DOHH2 (cell line): ENCODE measurements around the gene NCKAP5.

Experiments
- H3F3A ChIP-seq: fragments of 200-600 bp; sonication (generic), shearing (Covaris generic); 2 replicates; pipeline ENCODE4 v1.6.0; 2016; ENCODE audit warnings: antibody characterized with exemption, mild to moderate bottlenecking; ENCODE audit not compliant: control insufficient read depth, insufficient read depth
- H3K27ac ChIP-seq: fragments of 200-600 bp; sonication (generic); 2 replicates; pipeline ENCODE4 v1.5.1; 2014; ENCODE audit warnings: low read depth, mild to moderate bottlenecking, low read length, moderate library complexity
- H3K27me3 ChIP-seq: fragments of 200-600 bp; sonication (generic); 2 replicates; pipeline ENCODE4 v1.6.1; 2014; ENCODE audit warnings: mild to moderate bottlenecking, low read length, mixed read lengths; ENCODE audit not compliant: control insufficient read depth
- H3K36me3 ChIP-seq: fragments of 200-600 bp; sonication (generic); 2 replicates; pipeline ENCODE4 v1.6.1; 2014; ENCODE audit warnings: mild to moderate bottlenecking, low read length, moderate library complexity, mixed read lengths; ENCODE audit not compliant: control insufficient read depth
- H3K4me1 ChIP-seq: fragments of 200-600 bp; sonication (generic); 2 replicates; pipeline ENCODE4 v1.6.1; 2014; ENCODE audit warnings: mild to moderate bottlenecking, low read length, mixed read lengths; ENCODE audit not compliant: control insufficient read depth
- H3K4me2 ChIP-seq: fragments of 200-600 bp; sonication (generic); 2 replicates; pipeline ENCODE4 v1.6.0; 2014; ENCODE audit warnings: mild to moderate bottlenecking, low read length, moderate library complexity
- H3K4me3 ChIP-seq: fragments of 200-600 bp; sonication (generic); 2 replicates; pipeline ENCODE4 v1.5.1; 2014; ENCODE audit warnings: mild to moderate bottlenecking, low read length, mixed read lengths
- H3K79me2 ChIP-seq: fragments of 200-600 bp; sonication (generic); 2 replicates; pipeline ENCODE4 v1.6.1; 2014; ENCODE audit warnings: mild to moderate bottlenecking, low read length, mixed read lengths; ENCODE audit not compliant: control insufficient read depth
- H3K9me2 ChIP-seq: fragments of 200-600 bp; sonication (generic); replicated peaks from 2 replicates; pipeline ENCODE4 v1.6.1; 2014; ENCODE audit warnings: mild to moderate bottlenecking, low read length, mixed read lengths; ENCODE audit not compliant: control insufficient read depth
- H3K9me3 ChIP-seq: fragments of 200-600 bp; sonication (generic); 2 replicates; pipeline ENCODE4 v1.6.1; 2014; ENCODE audit warnings: antibody characterized with exemption, low read length, mixed read lengths; ENCODE audit not compliant: control insufficient read depth, insufficient read depth
- H4K20me1 ChIP-seq: fragments of 200-600 bp; sonication (generic); 2 replicates; pipeline ENCODE4 v1.6.0; 2014; ENCODE audit warnings: low read depth, mild to moderate bottlenecking, antibody characterized with exemption, low read length, moderate library complexity; ENCODE audit not compliant: control insufficient read depth, insufficient read depth
- EZH2phosphoT487 ChIP-seq: fragments of 200-600 bp; sonication (generic); IDR thresholded peaks from 2 replicates; pipeline ENCODE4 v1.6.1; 2017; ENCODE audit warnings: borderline replicate concordance, mild to moderate bottlenecking, antibody characterized with exemption, low read length, moderate library complexity, mixed read lengths
- TF ChIP-seq, protein P1 (sequence below): fragments of 200-600 bp; sonication (generic); IDR thresholded peaks from one replicate; pipeline ENCODE4 v1.5.1; 2014; ENCODE audit warnings: antibody characterized with exemption, mild to moderate bottlenecking, low read depth, low read length; ENCODE audit not compliant: poor library complexity, severe bottlenecking

The NCKAP5 gene

DNA sequence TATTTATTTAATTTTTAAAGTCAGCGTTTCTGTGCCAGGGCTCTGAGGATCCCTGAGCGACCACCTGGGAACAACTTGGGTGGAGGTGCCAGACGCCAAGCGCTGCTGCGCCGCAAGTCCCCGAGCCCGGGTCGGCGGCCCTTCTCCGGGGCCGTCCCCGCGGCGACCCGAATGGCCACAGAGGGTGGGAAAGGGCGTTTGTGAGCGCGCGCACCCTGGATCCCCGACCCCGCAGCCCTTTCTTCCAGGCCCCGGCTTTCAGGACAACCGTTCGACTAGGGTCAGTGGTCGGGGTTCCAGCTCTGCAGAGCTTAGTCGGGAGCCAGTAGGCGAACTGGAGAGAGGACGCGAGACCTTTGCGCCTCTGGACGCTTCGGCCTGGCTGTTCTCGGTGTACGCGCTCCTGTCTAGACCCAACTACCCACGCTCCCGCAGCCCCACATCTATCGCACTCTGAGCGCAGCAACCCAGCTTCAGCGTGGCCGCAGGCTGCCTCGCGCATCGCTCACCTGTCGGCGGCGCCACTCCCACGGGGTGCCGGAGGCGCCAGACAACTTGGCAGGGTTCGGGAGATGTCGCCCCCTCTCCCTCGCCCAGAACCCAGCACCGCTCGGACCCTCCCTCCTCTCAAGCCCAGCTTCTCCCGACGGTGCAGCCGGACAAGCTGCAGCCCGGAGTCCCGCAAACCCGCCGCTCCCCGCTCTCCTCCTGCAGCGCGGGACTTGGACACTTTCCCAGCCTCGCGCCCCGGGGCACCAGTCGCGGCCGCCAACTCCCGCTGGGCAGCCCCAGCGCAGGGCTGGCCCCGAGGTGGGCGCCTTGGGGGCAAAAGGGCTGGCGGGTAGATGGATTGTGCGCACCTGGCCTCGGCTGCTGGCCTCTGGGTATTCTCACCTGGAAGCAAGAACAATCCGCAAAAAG is 899.0 kb downstream of the NCKAP5 start:
- H3K36me3 ChIP-seq: no peaks in the 10 kb centered on the region
- H3K4me1 ChIP-seq: no peaks in the 10 kb centered on the region
- H3K9me2 ChIP-seq: no peaks in the 10 kb centered on the region
- no peaks in the 10 kb centered on the region for H3K79me2 ChIP-seq
- no peaks in the 10 kb centered on the region for H3K27me3 ChIP-seq
- H3K27ac ChIP-seq: no peak overlapping the region
- no peak overlapping the region for H3K4me3 ChIP-seq
- H3F3A ChIP-seq: no peaks in the 10 kb centered on the region
- H3K4me2 ChIP-seq: no peak overlapping the region
- no peaks in the 10 kb centered on the region for H4K20me1 ChIP-seq
- TF ChIP-seq EZH2phosphoT487: no peak
- TF ChIP-seq, protein P1, sequence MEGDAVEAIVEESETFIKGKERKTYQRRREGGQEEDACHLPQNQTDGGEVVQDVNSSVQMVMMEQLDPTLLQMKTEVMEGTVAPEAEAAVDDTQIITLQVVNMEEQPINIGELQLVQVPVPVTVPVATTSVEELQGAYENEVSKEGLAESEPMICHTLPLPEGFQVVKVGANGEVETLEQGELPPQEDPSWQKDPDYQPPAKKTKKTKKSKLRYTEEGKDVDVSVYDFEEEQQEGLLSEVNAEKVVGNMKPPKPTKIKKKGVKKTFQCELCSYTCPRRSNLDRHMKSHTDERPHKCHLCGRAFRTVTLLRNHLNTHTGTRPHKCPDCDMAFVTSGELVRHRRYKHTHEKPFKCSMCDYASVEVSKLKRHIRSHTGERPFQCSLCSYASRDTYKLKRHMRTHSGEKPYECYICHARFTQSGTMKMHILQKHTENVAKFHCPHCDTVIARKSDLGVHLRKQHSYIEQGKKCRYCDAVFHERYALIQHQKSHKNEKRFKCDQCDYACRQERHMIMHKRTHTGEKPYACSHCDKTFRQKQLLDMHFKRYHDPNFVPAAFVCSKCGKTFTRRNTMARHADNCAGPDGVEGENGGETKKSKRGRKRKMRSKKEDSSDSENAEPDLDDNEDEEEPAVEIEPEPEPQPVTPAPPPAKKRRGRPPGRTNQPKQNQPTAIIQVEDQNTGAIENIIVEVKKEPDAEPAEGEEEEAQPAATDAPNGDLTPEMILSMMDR: no peak
- peaks cover 5% of the 10 kb centered on the region; the same call in 1 of the 2 replicates for H3K9me3 ChIP-seq

DNA sequence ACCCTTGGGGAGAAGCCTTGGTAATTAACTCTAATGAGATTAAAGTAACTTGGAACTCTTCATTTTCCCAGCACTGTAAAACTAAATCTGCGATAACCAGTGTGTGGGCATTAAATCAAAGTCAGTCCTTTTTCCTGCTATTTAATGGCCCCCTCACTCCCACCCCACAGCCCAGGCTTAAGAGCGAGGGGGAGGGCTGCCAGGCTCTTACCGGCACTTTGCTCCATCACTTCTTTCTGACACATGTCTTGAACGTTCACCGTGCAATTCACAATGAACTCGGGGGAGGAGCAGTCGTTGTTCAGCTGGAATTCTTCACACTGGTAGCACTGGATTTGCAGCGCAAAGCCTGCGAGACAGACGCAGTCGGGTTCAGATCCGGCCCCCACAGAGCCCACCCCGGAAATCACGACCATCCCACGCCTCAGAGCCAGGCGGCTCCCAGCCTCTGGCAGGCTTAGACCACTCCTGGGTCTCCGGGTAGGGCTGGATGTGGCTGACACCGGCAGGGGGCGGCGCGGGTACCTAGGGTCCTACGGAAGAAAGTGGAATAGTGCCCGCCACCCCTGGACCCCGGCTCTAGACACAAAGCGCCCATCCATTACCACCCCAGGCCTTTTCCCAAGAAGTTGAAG is 900.0 kb downstream of the NCKAP5 start:
- no peak overlapping the region for H3K4me3 ChIP-seq
- H3K36me3 ChIP-seq: no peaks in the 10 kb centered on the region
- H3K79me2 ChIP-seq: no peaks in the 10 kb centered on the region
- H3K4me2 ChIP-seq: no peak overlapping the region
- H3K27me3 ChIP-seq: no peaks in the 10 kb centered on the region
- H3K27ac ChIP-seq: no peak overlapping the region
- H3F3A ChIP-seq: no peaks in the 10 kb centered on the region
- no peaks in the 10 kb centered on the region for H4K20me1 ChIP-seq
- H3K4me1 ChIP-seq: no peaks in the 10 kb centered on the region
- H3K9me3 ChIP-seq: peaks cover 5% of the 10 kb centered on the region; the same call in 1 of the 2 replicates
- TF ChIP-seq EZH2phosphoT487: no peak
- no peaks in the 10 kb centered on the region for H3K9me2 ChIP-seq

DNA sequence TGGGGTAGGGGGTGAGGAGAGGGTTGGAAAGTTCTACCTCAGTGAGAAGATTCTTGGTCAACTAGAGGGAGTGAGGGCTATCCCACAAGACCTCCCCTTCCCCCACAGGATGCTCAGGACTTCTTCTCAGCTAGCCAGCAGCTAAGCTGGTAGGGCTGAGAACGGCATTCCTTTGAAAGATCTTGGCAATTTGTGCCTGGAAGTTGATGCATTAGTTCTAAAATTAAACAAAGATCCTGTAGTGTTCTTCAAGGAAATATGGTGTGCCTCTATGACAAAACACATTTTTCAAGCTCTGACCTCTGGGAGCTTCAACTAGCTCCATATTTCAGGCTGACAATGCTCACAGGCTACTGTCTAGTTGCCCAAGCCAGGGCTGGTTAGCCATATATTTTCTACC is 900.6 kb downstream of the NCKAP5 start:
- TF ChIP-seq EZH2phosphoT487: no peak
- H3F3A ChIP-seq: no peaks in the 10 kb centered on the region
- H4K20me1 ChIP-seq: no peaks in the 10 kb centered on the region
- H3K36me3 ChIP-seq: no peaks in the 10 kb centered on the region
- no peaks in the 10 kb centered on the region for H3K9me2 ChIP-seq
- H3K27me3 ChIP-seq: no peaks in the 10 kb centered on the region
- no peak overlapping the region for H3K27ac ChIP-seq
- no peak overlapping the region for H3K4me3 ChIP-seq
- H3K9me3 ChIP-seq: peaks cover 5% of the 10 kb centered on the region; the same call in 1 of the 2 replicates
- H3K4me1 ChIP-seq: no peaks in the 10 kb centered on the region
- H3K79me2 ChIP-seq: no peaks in the 10 kb centered on the region
- no peak overlapping the region for H3K4me2 ChIP-seq

DNA sequence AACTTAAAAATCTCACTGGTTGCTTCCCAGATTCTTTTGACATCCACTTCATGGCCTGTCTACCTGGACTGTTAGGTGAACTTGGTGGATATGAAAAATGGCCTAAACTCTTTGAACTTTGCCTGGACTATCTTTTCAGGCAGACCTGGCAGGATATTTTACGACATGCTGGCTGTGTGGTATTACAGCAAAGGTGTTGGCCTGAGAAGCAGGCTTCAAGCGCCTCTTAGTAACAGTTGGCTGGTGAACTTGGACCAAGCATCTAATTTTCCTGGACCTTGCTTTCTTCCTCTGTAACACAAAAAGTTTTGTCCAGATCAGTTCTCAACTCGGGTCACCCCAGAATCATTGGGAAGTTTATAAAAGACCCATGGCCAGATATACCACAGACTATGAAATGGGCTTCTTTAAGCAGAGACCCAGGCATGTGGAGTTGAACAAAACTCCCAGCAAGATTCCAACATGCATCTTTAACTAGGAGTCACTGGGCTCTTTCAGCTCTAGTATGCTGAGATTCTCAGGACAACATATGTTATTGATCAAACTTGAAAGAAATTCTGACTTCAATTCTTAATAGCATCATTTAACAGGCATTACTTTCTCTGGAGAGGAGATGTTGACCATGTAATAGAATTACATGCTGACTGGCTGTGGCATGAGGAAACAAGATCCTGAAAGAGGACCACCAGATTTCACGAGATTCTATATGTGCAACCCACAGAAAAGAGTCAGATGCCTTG is 902.7 kb downstream of the NCKAP5 start:
- Histone ChIP-seq H3K9me3 (peaks cover 5% of the 10 kb centered on the region; the same call in 1 of the 2 replicates), H3K27me3 (no peaks in the 10 kb centered on the region), H3K79me2 (no peaks in the 10 kb centered on the region), H3K27ac (no peak overlapping the region), H3K4me1 (no peaks in the 10 kb centered on the region), H3K9me2 (no peaks in the 10 kb centered on the region), H3F3A (no peaks in the 10 kb centered on the region), H3K36me3 (no peaks in the 10 kb centered on the region), H3K4me2 (no peak overlapping the region), H4K20me1 (no peaks in the 10 kb centered on the region), H3K4me3 (no peak overlapping the region)
- TF ChIP-seq, protein P1: no peak
- no peak for TF ChIP-seq EZH2phosphoT487
